H9 (cell line): Measurements from ENCODE around the gene RAB3IL1. TPM values are rescaled to one million over a fixed set of nuclear protein-coding genes. Genes with fewer than 3 reads are reported as not detected.

Experiments
- DNase-seq: peaks from one replicate; pipeline ENCODE4 v3.0.0-alpha.2; 2017
- H2AFZ ChIP-seq: one replicate; pipeline ENCODE4 v1.6.1; 2013; ENCODE audit warnings: mild to moderate bottlenecking, low read length, control low read depth, moderate library complexity
- H2AK5ac ChIP-seq: 2 replicates; pipeline ENCODE4 v1.6.1; 2013; ENCODE audit warnings: low read length, control low read depth, mixed read lengths; ENCODE audit not compliant: insufficient read length
- H2BK120ac ChIP-seq: one replicate; pipeline ENCODE4 v1.6.1; 2013; ENCODE audit warnings: low read depth, mild to moderate bottlenecking, low read length, control low read depth, inconsistent platforms; ENCODE audit not compliant: poor library complexity, severe bottlenecking
- H2BK12ac ChIP-seq: 2 replicates; pipeline ENCODE4 v1.6.1; 2013; ENCODE audit warnings: low read length, control low read depth, mixed read lengths, low read depth; ENCODE audit not compliant: insufficient read length
- H2BK15ac ChIP-seq: 2 replicates; pipeline ENCODE4 v1.6.1; 2013; ENCODE audit warnings: low read depth, low read length, control low read depth
- H2BK20ac ChIP-seq: one replicate; pipeline ENCODE4 v1.6.1; 2013; ENCODE audit warnings: low read depth, mild to moderate bottlenecking, low read length, control low read depth, inconsistent platforms; ENCODE audit not compliant: poor library complexity, severe bottlenecking
- H2BK5ac ChIP-seq: 2 replicates; pipeline ENCODE4 v1.6.1; 2013; ENCODE audit warnings: low read length, control low read depth, mixed read lengths; ENCODE audit not compliant: insufficient read length
- H3K14ac ChIP-seq: 2 replicates; pipeline ENCODE4 v1.6.1; 2013; ENCODE audit warnings: low read length, control low read depth; ENCODE audit not compliant: insufficient read depth
- H3K18ac ChIP-seq: 2 replicates; pipeline ENCODE4 v1.6.1; 2013; ENCODE audit warnings: low read depth, mild to moderate bottlenecking, mixed read lengths, low read length, control low read depth; ENCODE audit not compliant: insufficient read length
- H3K23ac ChIP-seq: 2 replicates; pipeline ENCODE4 v1.6.1; 2013; ENCODE audit warnings: low read length, control low read depth, mixed read lengths, low read depth; ENCODE audit not compliant: insufficient read length
- H3K23me2 ChIP-seq: 2 replicates; pipeline ENCODE4 v1.6.1; 2013; ENCODE audit warnings: low read depth, mild to moderate bottlenecking, mixed read lengths, low read length, control low read depth; ENCODE audit not compliant: insufficient read length, poor library complexity, severe bottlenecking
- H3K27ac ChIP-seq: 2 replicates; pipeline ENCODE4 v1.5.1; 2013; ENCODE audit warnings: low read length, control low read depth, mixed read lengths, low read depth; ENCODE audit not compliant: insufficient read length
- H3K27me3 ChIP-seq: 2 replicates; pipeline ENCODE4 v1.6.1; 2013; ENCODE audit warnings: low read length, control low read depth, inconsistent platforms; ENCODE audit not compliant: insufficient read depth
- H3K4ac ChIP-seq: 2 replicates; pipeline ENCODE4 v1.6.1; 2013; ENCODE audit warnings: low read depth, mild to moderate bottlenecking, control low read depth, inconsistent platforms, low read length, moderate library complexity
- H3K4me1 ChIP-seq: 2 replicates; pipeline ENCODE4 v1.6.1; 2013; ENCODE audit warnings: low read length, control low read depth, inconsistent platforms; ENCODE audit not compliant: insufficient read depth
- H3K4me2 ChIP-seq: 2 replicates; pipeline ENCODE4 v1.6.1; 2013; ENCODE audit warnings: low read length, control low read depth, mixed read lengths; ENCODE audit not compliant: insufficient read length, insufficient read depth
- H3K56ac ChIP-seq: 2 replicates; pipeline ENCODE4 v1.6.1; 2013; ENCODE audit warnings: low read depth, mild to moderate bottlenecking, mixed read lengths, low read length, control low read depth; ENCODE audit not compliant: insufficient read length
- H3K79me1 ChIP-seq: 2 replicates; pipeline ENCODE4 v1.6.1; 2013; ENCODE audit warnings: low read depth, mild to moderate bottlenecking, moderate library complexity, low read length, control low read depth, inconsistent platforms; ENCODE audit not compliant: insufficient read depth, poor library complexity, severe bottlenecking
- H3K79me2 ChIP-seq: 2 replicates; pipeline ENCODE4 v1.6.1; 2013; ENCODE audit warnings: low read length, control low read depth, inconsistent platforms; ENCODE audit not compliant: insufficient read depth
- H3K9ac ChIP-seq: 2 replicates; pipeline ENCODE4 v1.6.1; 2013; ENCODE audit warnings: low read length, control low read depth, mixed read lengths; ENCODE audit not compliant: insufficient read length; ENCODE audit errors: extremely low read depth
- H3K9me3 ChIP-seq: one replicate; pipeline ENCODE4 v1.6.1; 2013; ENCODE audit warnings: low read depth, low read length, inconsistent platforms; ENCODE audit not compliant: control insufficient read depth
- H3T11ph ChIP-seq: one replicate; pipeline ENCODE4 v1.6.1; 2013; ENCODE audit warnings: mild to moderate bottlenecking, low read length, control low read depth, inconsistent platforms
- H4K20me1 ChIP-seq: one replicate; pipeline ENCODE4 v1.6.1; 2013; ENCODE audit not compliant: control insufficient read depth, insufficient read length, insufficient read depth
- H4K5ac ChIP-seq: 2 replicates; pipeline ENCODE4 v1.6.1; 2013; ENCODE audit warnings: low read depth, mild to moderate bottlenecking, mixed read lengths, low read length, control low read depth; ENCODE audit not compliant: insufficient read length
- H4K8ac ChIP-seq: replicated peaks from 2 replicates; pipeline ENCODE4 v1.6.1; 2013; ENCODE audit warnings: low read length, control low read depth, mixed read lengths, low read depth; ENCODE audit not compliant: insufficient read length
- H4K91ac ChIP-seq: 2 replicates; pipeline ENCODE4 v1.6.1; 2013; ENCODE audit warnings: low read depth, mild to moderate bottlenecking, moderate library complexity, mixed read lengths, low read length, control low read depth; ENCODE audit not compliant: insufficient read length
- H3K27ac Mint-ChIP-seq, 3 experiments: 2 replicates in 2 of 3; 3 replicates in 1 of 3; pipeline ENCODE4 v1.8.0; 2020 to 2021; ENCODE audit warnings: mixed read lengths in 3 of 3, mild to moderate bottlenecking in 1 of 3, moderate library complexity in 1 of 3
- H3K27me3 Mint-ChIP-seq: 2 replicates; pipeline ENCODE4 v1.8.0; 2021; ENCODE audit warnings: low read depth, mild to moderate bottlenecking, moderate library complexity, mixed read lengths
- H3K36me3 Mint-ChIP-seq, 3 experiments: 2 replicates in 2 of 3; 3 replicates in 1 of 3; pipeline ENCODE4 v1.8.0; 2020 to 2021; ENCODE audit warnings: low read depth in 3 of 3, mixed read lengths in 3 of 3; ENCODE audit not compliant: insufficient read depth in 1 of 3
- H3K4me1 Mint-ChIP-seq, 2 experiments: 2 replicates each; pipeline ENCODE4 v1.8.0; 2020; ENCODE audit warnings: mixed read lengths in 2 of 2
- H3K4me3 Mint-ChIP-seq, 2 experiments: 2 replicates in 1 of 2; 3 replicates in 1 of 2; pipeline ENCODE4 v1.8.0; 2020 to 2021; ENCODE audit warnings: mild to moderate bottlenecking in 2 of 2, mixed read lengths in 2 of 2, moderate library complexity in 1 of 2
- H3K9me3 Mint-ChIP-seq, 2 experiments: 2 replicates in 1 of 2; 3 replicates in 1 of 2; pipeline ENCODE4 v1.8.0; 2020; ENCODE audit warnings: mild to moderate bottlenecking in 2 of 2, mixed read lengths in 2 of 2, moderate library complexity in 1 of 2
- WGBS: extraction: QIAGEN DNeasy Blood & Tissue Kit; methylation state at CpG from one replicate; pipeline ENCODE4 v1.1.7; 2013; ENCODE audit warnings: missing lambda C conversion rate, low lambda C conversion rate, mixed read lengths; ENCODE audit not compliant: insufficient read length; ENCODE audit errors: extremely low coverage; 5-methylcytosine and 5-hydroxymethylcytosine counted together
- total RNA-seq: library from RNA; stranded (reverse); gene quantifications from 2 replicates; pipeline ENCODE4 v1.2.1, GENCODE V29; 2021
- TF ChIP-seq, protein P1 (sequence below): fragments of 200-600 bp; sonication (generic); conservative IDR thresholded peaks from 3 replicates; pipeline ENCODE4 v1.8.0; 2021; ENCODE audit warnings: antibody characterized with exemption, mild to moderate bottlenecking

The RAB3IL1 gene
- total RNA-seq, 1 experiment from 2014 or later = 2.4 TPM

DNA sequence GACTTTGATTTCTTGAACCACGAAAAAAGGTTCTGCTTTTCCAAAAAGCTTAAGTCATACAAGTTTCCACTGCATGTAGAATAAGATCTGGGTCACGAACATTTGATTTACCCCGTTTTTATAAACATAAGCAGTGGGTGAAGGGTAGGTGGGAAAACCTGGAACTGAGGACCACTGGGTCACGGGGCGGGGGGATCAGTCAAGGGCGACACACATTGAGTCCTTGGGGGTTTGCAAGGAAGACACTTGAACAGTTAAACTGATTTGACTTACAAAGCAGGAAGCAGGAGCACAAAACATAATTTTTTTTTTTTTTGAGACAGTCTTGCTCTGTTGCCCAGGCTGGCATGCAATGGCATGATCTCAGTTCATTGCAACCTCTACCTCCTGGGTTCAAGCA is 36.9 kb downstream of the RAB3IL1 start:
- TF ChIP-seq, protein P1, sequence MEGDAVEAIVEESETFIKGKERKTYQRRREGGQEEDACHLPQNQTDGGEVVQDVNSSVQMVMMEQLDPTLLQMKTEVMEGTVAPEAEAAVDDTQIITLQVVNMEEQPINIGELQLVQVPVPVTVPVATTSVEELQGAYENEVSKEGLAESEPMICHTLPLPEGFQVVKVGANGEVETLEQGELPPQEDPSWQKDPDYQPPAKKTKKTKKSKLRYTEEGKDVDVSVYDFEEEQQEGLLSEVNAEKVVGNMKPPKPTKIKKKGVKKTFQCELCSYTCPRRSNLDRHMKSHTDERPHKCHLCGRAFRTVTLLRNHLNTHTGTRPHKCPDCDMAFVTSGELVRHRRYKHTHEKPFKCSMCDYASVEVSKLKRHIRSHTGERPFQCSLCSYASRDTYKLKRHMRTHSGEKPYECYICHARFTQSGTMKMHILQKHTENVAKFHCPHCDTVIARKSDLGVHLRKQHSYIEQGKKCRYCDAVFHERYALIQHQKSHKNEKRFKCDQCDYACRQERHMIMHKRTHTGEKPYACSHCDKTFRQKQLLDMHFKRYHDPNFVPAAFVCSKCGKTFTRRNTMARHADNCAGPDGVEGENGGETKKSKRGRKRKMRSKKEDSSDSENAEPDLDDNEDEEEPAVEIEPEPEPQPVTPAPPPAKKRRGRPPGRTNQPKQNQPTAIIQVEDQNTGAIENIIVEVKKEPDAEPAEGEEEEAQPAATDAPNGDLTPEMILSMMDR = no peak
- no peak overlapping the region for H2BK5ac ChIP-seq
- H4K20me1 ChIP-seq = no peaks in the 10 kb centered on the region
- no peaks in the 10 kb centered on the region for H3K79me1 ChIP-seq
- no peaks in the 10 kb centered on the region for H3K9me3 ChIP-seq
- H3K4me2 ChIP-seq = no peak overlapping the region
- H2AFZ ChIP-seq = no peak overlapping the region
- H3K27ac ChIP-seq = no peak overlapping the region
- no peak overlapping the region for H2BK12ac ChIP-seq
- no peak overlapping the region for H3K4ac ChIP-seq
- no peak overlapping the region for H2AK5ac ChIP-seq
- H3K56ac ChIP-seq = no peak overlapping the region
- no peak overlapping the region for H2BK15ac ChIP-seq
- no peak overlapping the region for H4K5ac ChIP-seq
- H2BK20ac ChIP-seq = no peak overlapping the region
- Mint-ChIP-seq H3K27me3 (no peaks in the 10 kb centered on the region; the same call in 1 of the 2 replicates), H3K9me3 (no peaks in the 10 kb centered on the region), H3K4me1 (peaks cover 20 to 29% of the 10 kb centered on the region in 2 experiments), H3K4me3 (peak overlapping the region in 1 of 2 experiments; percentile 18; a peak in 1 of 5 replicates), H3K36me3 (peaks cover 0 to 3% (median 0%) of the 10 kb centered on the region in 3 experiments; a peak in 2 of 7 replicates), H3K27ac (0 out of 7 replicates have a peak overlapping the region, but pooled peaks of 1 of the 3 experiments have one; percentile 8)
- H2BK120ac ChIP-seq = no peak overlapping the region
- no CpG with 5 or more reads among the region's 6 CpGs for WGBS
- H3K18ac ChIP-seq = no peak overlapping the region
- no peak overlapping the region for H3T11ph ChIP-seq
- no peaks in the 10 kb centered on the region for H3K27me3 ChIP-seq
- H3K23ac ChIP-seq = no peak overlapping the region
- H4K8ac ChIP-seq = no peak overlapping the region
- H3K79me2 ChIP-seq = no peaks in the 10 kb centered on the region
- no peak overlapping the region for H3K14ac ChIP-seq
- H3K9ac ChIP-seq = no peak overlapping the region
- DNase-seq = no peak
- peaks cover 2% of the 10 kb centered on the region for H3K23me2 ChIP-seq
- H3K4me1 ChIP-seq = peaks cover 3% of the 10 kb centered on the region; the same call in 1 of the 2 replicates
- H4K91ac ChIP-seq = no peak overlapping the region
